SK-N-MC (cell line): Measurements from ENCODE around the gene PIK3C2G.

Source experiments
- DNase-seq: peaks from one replicate; pipeline ENCODE4 v3.0.0-alpha.2; 2011; ENCODE audit warnings: low read depth, low spot score
- H3K27ac ChIP-seq: fragments of 200-600 bp; sonication (generic); 2 replicates; pipeline ENCODE4 v1.5.1; 2016; ENCODE audit warnings: mixed run types
- H3K36me3 ChIP-seq: fragments of 200-600 bp; sonication (generic); 2 replicates; pipeline ENCODE4 v1.6.1; 2017; ENCODE audit warnings: antibody characterized with exemption, low read length, mixed read lengths; ENCODE audit not compliant: insufficient read depth
- H3K4me3 ChIP-seq: fragments of 200-600 bp; sonication (generic); 2 replicates; pipeline ENCODE4 v1.5.1; 2016
- H3K9ac ChIP-seq: fragments of 200-600 bp; sonication (generic); 2 replicates; pipeline ENCODE4 v1.8.0; 2017; ENCODE audit warnings: mixed run types, mixed read lengths; ENCODE audit not compliant: insufficient read length
- H3K9me3 ChIP-seq: fragments of 200-600 bp; sonication (generic); 2 replicates; pipeline ENCODE4 v1.6.1; 2017; ENCODE audit warnings: low read depth, mild to moderate bottlenecking, antibody characterized with exemption, low read length, moderate library complexity, mixed read lengths
- EZH2 ChIP-seq: fragments of 200-600 bp; sonication (generic); IDR thresholded peaks from one replicate; pipeline ENCODE4 v1.6.1; 2017; ENCODE audit warnings: antibody characterized with exemption
- FOXP2 ChIP-seq: optimal IDR thresholded peaks from 2 replicates; pipeline ENCODE3; 2011; ENCODE audit warnings: mild to moderate bottlenecking, moderate library complexity; ENCODE audit not compliant: insufficient read depth; ENCODE audit errors: extremely low read length, control extremely low read depth
- POLR2AphosphoS5 ChIP-seq: IDR thresholded peaks from 2 replicates; pipeline ENCODE4 v1.6.1; 2012; ENCODE audit warnings: mild to moderate bottlenecking, low read depth, low read length, borderline replicate concordance

The PIK3C2G gene

GRCh38 chr12:18443768-18444437 lies 182.6 kb downstream of the PIK3C2G start:
- H3K27ac ChIP-seq, result no peak overlapping the region
- TF ChIP-seq EZH2, result no peak
- TF ChIP-seq POLR2AphosphoS5, result no peak
- no peak for TF ChIP-seq FOXP2
- no peaks in the 10 kb centered on the region for H3K36me3 ChIP-seq
- H3K9ac ChIP-seq, result no peak overlapping the region
- no peaks in the 10 kb centered on the region for H3K9me3 ChIP-seq
- H3K4me3 ChIP-seq, result no peak overlapping the region
- no peak for DNase-seq

GRCh38 chr12:18446061-18446644 lies 184.8 kb downstream of the PIK3C2G start:
- Histone ChIP-seq H3K4me3 (no peak overlapping the region), H3K27ac (no peak overlapping the region), H3K9me3 (no peaks in the 10 kb centered on the region), H3K36me3 (no peaks in the 10 kb centered on the region), H3K9ac (no peak overlapping the region)
- TF ChIP-seq POLR2AphosphoS5, result no peak
- no peak for DNase-seq

GRCh38 chr12:18454330-18454729 lies 193.0 kb downstream of the PIK3C2G start:
- Histone ChIP-seq H3K9ac (no peak overlapping the region), H3K27ac (no peak overlapping the region), H3K36me3 (no peaks in the 10 kb centered on the region), H3K4me3 (no peak overlapping the region), H3K9me3 (no peaks in the 10 kb centered on the region)
- no peak for DNase-seq
- no peak for TF ChIP-seq EZH2
- no peak for TF ChIP-seq FOXP2
- TF ChIP-seq POLR2AphosphoS5, result no peak

DNA sequence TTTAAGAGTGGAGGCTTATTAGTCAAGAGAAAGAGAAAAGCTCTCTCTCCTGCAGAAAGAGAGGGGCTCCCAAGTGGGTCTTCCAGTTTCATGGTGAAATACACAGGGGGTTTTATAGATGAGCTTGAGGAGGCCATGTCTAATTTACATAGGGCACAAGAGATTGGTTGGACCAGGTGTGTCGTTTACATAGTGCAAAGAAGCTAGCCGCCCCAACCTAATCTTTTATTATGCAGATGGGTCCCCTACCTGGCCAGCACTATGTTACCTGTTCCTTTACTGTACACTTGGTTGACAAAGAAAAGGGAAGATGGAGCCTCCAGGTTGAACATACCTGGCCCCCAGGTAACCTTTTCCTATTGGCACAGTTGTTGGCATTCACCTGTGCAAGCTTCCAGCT lies 195.0 kb downstream of the PIK3C2G start:
- TF ChIP-seq POLR2AphosphoS5 (no peak), FOXP2 (no peak), EZH2 (no peak)
- H3K27ac ChIP-seq, result no peak overlapping the region

DNA sequence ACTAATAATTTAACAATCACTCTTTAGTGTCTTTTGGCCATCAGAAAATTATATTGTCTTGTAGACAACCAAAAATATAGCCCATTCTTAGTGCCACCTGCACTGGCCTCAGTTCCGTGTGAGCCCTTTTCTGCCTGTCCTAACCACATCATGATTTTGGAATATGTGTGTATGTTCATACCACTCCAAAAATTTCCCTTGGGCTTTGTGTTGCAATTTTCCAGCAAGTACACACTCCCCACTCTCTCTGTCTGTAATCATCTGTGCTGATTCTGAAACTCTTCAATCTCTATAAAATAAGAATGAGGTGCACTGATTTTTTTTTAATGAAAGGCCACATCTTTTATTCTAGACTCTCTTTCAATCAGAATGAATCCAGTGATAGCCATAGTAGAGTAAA lies 196.0 kb downstream of the PIK3C2G start:
- H3K4me3 ChIP-seq, result no peak overlapping the region
- no peak for TF ChIP-seq FOXP2
- no peak for TF ChIP-seq POLR2AphosphoS5
- no peak for TF ChIP-seq EZH2
- no peak overlapping the region for H3K27ac ChIP-seq

More for the DNA sequence above, 195.0 kb downstream of the PIK3C2G start:
- DNase-seq, result no peak
- no peaks in the 10 kb centered on the region for H3K9me3 ChIP-seq
- H3K36me3 ChIP-seq, result no peaks in the 10 kb centered on the region
- H3K4me3 ChIP-seq, result no peak overlapping the region
- H3K9ac ChIP-seq, result no peak overlapping the region

DNA sequence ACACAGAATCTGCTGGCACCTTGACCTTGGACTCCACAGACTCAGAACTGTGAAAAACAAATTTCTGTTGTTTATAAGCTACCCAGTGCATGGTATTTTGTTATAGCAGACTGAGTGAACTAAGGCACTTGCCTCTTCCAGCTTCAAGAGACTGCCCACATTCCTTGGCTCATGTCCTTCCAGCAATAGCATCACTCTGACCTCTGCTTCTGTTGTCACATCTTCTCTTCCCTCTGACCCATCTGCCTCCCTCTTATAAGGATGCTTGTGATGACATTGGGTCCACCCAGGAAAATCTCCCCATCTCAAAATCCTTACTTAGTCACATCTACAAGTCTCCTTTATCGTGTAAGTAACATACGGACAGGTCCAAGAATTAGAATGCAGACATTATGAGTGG lies 200.4 kb downstream of the PIK3C2G start:
- no peak overlapping the region for H3K4me3 ChIP-seq
- H3K9ac ChIP-seq, result no peak overlapping the region
- no peaks in the 10 kb centered on the region for H3K36me3 ChIP-seq
- no peak for TF ChIP-seq POLR2AphosphoS5
- no peak for TF ChIP-seq FOXP2
- no peak for TF ChIP-seq EZH2
- no peaks in the 10 kb centered on the region for H3K9me3 ChIP-seq
- DNase-seq, result no peak
- no peak overlapping the region for H3K27ac ChIP-seq

More for the DNA sequence above, 196.0 kb downstream of the PIK3C2G start:
- H3K9me3 ChIP-seq, result no peaks in the 10 kb centered on the region
- H3K9ac ChIP-seq, result no peak overlapping the region
- H3K36me3 ChIP-seq, result no peaks in the 10 kb centered on the region
- no peak for DNase-seq

DNA sequence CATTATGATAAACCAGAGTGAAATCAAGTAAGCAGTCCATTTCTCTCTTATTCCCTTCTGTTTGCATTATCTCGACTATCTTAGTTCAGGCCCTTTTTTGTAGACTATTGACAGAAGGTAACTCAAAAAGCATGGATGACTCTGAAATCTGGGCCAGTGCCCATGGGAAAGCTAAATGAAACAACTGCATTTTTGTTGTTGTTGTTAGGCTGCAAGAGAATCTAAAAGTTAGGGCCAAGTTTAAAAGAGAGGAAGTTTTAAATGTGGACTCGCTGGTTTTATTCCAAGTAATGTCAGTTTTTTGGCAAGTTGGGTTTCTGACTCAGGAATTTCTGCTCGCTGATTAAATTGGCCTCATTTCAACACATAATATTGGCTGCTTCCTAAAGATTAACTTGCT lies 201.1 kb downstream of the PIK3C2G start:
- no peaks in the 10 kb centered on the region for H3K36me3 ChIP-seq
- no peak overlapping the region for H3K27ac ChIP-seq
- H3K9me3 ChIP-seq, result no peaks in the 10 kb centered on the region
- TF ChIP-seq POLR2AphosphoS5, result no peak
- TF ChIP-seq EZH2, result no peak
- TF ChIP-seq FOXP2, result no peak
- H3K4me3 ChIP-seq, result no peak overlapping the region
- no peak for DNase-seq
- no peak overlapping the region for H3K9ac ChIP-seq

- H3K9me3 ChIP-seq, result no peaks in the 10 kb centered on the region
- no peaks in the 10 kb centered on the region for H3K36me3 ChIP-seq
- no peak overlapping the region for H3K27ac ChIP-seq
- DNase-seq, result no peak
- no peak for TF ChIP-seq POLR2AphosphoS5
- TF ChIP-seq EZH2, result no peak
- no peak for TF ChIP-seq FOXP2
- H3K4me3 ChIP-seq, result no peak overlapping the region
- no peak overlapping the region for H3K9ac ChIP-seq
Observed at GRCh38 chr12:18467620-18468245, 206.4 kb downstream of the PIK3C2G start.

DNA sequence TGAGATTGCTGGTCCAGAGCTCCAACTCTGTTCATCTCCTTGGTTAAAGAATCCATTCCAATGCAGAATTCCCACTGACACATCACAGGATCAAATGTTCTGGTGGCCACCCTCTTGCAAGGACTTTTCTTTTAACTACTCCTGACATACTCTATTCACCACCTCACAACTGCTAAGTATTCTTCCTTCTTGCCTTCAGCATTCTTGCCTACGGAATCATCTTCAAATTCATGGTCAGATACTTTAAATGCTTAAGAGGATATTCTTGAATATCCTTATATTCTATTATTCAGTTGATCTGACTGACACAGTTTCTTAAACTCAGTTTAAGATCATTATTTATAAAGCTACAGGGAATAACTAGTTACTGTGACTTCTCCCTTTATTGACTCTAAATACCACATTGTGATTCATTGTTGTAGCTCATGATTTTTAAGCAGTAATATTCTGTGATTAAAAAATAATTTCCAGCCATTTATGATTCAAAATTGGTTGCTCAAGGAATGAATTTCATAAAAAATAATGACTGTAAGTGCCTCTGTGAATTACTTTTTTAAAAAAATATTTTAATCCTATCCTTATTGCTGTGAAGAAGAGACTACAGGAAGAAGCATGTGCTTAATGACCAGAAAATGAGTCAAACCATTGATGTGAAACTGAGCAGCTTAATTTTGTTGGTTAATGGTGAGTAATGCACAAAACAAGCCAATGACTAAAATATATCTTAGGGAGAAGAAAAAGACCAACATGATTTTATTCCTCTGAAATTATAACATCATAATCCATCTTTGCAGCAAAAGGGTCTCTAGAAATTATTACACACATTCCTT lies 207.1 kb downstream of the PIK3C2G start:
- Histone ChIP-seq H3K4me3 (no peak overlapping the region), H3K9ac (no peak overlapping the region), H3K36me3 (no peaks in the 10 kb centered on the region), H3K9me3 (no peaks in the 10 kb centered on the region), H3K27ac (no peak overlapping the region)
- TF ChIP-seq POLR2AphosphoS5 (no peak), FOXP2 (no peak), EZH2 (no peak)
- DNase-seq, result no peak
